ENCODE results near the gene C19orf47. TPM values are rescaled to one million over a fixed set of nuclear protein-coding genes. Genes with fewer than 3 reads are reported as not detected.

C19orf47 gene
- total RNA-seq, 1 experiment from 2014 or later: 14.9 TPM

DNA sequence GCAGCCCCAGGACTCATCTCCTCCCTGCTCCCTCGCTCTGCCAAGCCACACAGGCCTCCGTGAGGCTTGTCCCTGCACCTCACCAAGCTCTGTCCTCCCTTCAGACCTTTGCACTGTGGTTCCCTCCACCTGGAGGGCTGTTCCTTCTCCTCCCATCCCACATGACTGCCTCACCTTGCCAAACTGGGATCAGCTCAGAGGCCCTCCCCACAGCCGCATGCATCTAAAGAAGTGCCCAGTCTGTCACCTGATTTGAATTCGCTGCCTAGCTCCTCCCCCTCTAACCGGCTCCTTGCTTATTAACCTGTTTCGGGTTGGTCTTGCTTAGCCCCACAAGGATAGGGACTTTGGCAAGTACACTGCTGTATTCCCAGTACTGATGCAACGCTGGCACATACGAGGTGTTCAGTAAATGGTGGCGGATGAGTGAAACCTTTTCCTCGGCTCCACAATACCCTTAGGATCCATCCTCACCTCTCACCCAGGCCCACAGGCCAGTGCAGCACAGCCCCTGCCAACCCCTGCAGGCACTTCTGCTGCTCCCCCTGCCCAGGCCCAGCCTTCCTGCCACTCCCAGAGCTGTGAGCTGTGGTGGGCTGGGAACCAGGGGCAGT lies 67.5 kb downstream of the C19orf47 start:
- no peak overlapping the region for H3K4me3 Mint-ChIP-seq (ENCODE audit: unreplicated experiment)
- DNase-seq (ENCODE audit: unreplicated experiment): no peak
- H3K27me3 Mint-ChIP-seq (ENCODE audit: insufficient read depth, unreplicated experiment): no peaks in the 10 kb centered on the region
- CTCF ChIA-PET: no interaction called here
- intact Hi-C loops (cut with micrococcal nuclease): no loop called here
- H3K4me1 Mint-ChIP-seq (ENCODE audit: insufficient read depth, unreplicated experiment): peaks cover 32% of the 10 kb centered on the region
- TF ChIP-seq, protein P1, sequence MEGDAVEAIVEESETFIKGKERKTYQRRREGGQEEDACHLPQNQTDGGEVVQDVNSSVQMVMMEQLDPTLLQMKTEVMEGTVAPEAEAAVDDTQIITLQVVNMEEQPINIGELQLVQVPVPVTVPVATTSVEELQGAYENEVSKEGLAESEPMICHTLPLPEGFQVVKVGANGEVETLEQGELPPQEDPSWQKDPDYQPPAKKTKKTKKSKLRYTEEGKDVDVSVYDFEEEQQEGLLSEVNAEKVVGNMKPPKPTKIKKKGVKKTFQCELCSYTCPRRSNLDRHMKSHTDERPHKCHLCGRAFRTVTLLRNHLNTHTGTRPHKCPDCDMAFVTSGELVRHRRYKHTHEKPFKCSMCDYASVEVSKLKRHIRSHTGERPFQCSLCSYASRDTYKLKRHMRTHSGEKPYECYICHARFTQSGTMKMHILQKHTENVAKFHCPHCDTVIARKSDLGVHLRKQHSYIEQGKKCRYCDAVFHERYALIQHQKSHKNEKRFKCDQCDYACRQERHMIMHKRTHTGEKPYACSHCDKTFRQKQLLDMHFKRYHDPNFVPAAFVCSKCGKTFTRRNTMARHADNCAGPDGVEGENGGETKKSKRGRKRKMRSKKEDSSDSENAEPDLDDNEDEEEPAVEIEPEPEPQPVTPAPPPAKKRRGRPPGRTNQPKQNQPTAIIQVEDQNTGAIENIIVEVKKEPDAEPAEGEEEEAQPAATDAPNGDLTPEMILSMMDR (IDR thresholded peaks at IDR 0.05; ENCODE audit: unreplicated experiment): no peak
- no TSS peak for BruUV-seq (replicated peaks)
- no peaks in the 10 kb centered on the region for H3K9me3 Mint-ChIP-seq (ENCODE audit: unreplicated experiment)
- POLR2A ChIA-PET: interaction anchor here (0.8 kb wide), 1 partner anchor 25 kb away, joined by 3 read pairs; no protein-coding TSS in a partner anchor
- peak overlapping the region; percentile 63 for H3K27ac Mint-ChIP-seq (ENCODE audit: low read depth, unreplicated experiment)
- H3K36me3 Mint-ChIP-seq (ENCODE audit: insufficient read depth, unreplicated experiment): peaks cover 13% of the 10 kb centered on the region

DNA sequence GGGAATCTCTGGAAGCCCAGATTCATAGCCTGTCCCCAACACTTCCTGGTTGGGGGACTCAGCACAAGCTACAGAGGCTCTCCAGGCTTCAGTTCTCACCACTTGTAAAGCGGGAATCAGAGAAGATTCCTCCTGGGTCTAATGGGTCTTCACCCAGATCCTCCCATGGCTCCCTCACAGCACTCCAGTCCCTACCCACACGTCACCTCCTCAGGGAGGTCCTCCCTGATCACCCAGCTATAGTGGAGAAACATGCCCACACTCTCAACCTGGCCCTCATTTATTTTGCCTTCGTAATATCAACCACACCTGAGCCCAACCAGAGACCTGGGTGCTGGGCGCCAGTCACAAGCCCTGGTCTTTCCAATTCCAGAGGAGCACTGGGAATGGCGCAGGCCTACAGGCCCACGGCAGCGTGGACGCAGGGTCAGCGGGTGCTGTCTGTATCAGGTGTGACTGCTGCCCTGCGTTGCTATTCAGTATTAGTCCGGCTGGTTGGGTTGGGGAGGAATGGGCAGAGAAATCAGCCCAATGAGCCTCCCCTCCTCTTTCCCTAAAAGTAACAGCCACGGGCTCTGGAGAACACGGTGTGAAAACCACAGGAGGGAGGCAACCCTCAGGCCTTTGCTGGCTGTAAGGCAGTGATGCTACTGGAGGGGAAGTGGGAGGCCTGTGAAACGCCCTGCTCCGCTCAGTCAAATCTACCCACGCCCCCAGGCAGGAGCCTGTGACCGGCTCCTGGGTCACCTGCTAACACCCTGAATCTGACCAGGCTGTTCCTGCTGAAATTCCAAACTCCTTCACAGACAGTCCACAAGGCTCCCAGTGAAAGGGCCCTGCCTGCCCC lies 68.2 kb downstream of the C19orf47 start:
- Mint-ChIP-seq H3K36me3 (ENCODE audit: insufficient read depth, unreplicated experiment) (peaks cover 13% of the 10 kb centered on the region), H3K4me3 (ENCODE audit: unreplicated experiment) (no peak overlapping the region), H3K4me1 (ENCODE audit: insufficient read depth, unreplicated experiment) (peaks cover 30% of the 10 kb centered on the region), H3K27ac (ENCODE audit: low read depth, unreplicated experiment) (peak overlapping the region; percentile 63), H3K27me3 (ENCODE audit: insufficient read depth, unreplicated experiment) (no peaks in the 10 kb centered on the region), H3K9me3 (ENCODE audit: unreplicated experiment) (no peaks in the 10 kb centered on the region)
- ChIA-PET POLR2A (no interaction called here), CTCF (interaction anchor here (0.7 kb wide), 1 partner anchor 184 kb away, joined by 3 read pairs; no protein-coding TSS in a partner anchor)
- no peak for DNase-seq (ENCODE audit: unreplicated experiment)
- BruUV-seq (replicated peaks): no TSS peak
- TF ChIP-seq, protein P1 (IDR thresholded peaks at IDR 0.05; ENCODE audit: unreplicated experiment): no peak
- intact Hi-C loops (cut with micrococcal nuclease): no loop called here

DNA sequence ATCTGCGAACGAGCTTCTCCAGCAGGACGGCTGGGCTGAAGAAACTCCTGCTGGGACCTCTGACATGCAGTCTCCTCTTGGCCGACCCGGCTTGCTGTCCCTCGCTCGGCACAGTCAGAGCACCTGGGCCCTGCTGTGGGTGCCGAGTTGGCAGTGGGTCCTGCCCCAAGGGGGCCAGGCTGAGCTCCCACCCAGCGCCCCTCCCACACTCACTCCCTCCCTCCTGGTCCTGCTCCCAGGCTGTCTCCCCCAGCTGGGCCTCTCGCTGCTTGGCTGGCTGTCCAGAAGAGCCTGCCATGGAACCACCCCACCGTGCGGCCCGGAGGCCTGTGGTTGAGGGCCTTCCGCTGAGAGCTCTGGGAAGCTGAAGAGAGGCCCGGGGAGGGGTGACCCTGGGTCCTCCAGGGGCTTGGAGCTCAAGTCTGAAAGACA lies 69.1 kb downstream of the C19orf47 start:
- ChIA-PET POLR2A (interaction anchor here (0.5 kb wide), 1 partner anchor 313 kb away, joined by 4 read pairs; no protein-coding TSS in a partner anchor), CTCF (interaction anchor here (0.7 kb wide), 2 partner anchors 36 to 67 kb away, joined by 3 to 5 read pairs; no protein-coding TSS in a partner anchor)
- DNase-seq (ENCODE audit: unreplicated experiment): no peak
- Mint-ChIP-seq H3K27me3 (ENCODE audit: insufficient read depth, unreplicated experiment) (no peaks in the 10 kb centered on the region), H3K4me1 (ENCODE audit: insufficient read depth, unreplicated experiment) (peaks cover 31% of the 10 kb centered on the region), H3K36me3 (ENCODE audit: insufficient read depth, unreplicated experiment) (peaks cover 13% of the 10 kb centered on the region), H3K27ac (ENCODE audit: low read depth, unreplicated experiment) (no peak overlapping the region), H3K9me3 (ENCODE audit: unreplicated experiment) (no peaks in the 10 kb centered on the region), H3K4me3 (ENCODE audit: unreplicated experiment) (no peak overlapping the region)
- intact Hi-C loops (cut with micrococcal nuclease): no loop called here
- BruUV-seq (replicated peaks): no TSS peak
- TF ChIP-seq, protein P1 (IDR thresholded peaks at IDR 0.05; ENCODE audit: unreplicated experiment): no peak

DNA sequence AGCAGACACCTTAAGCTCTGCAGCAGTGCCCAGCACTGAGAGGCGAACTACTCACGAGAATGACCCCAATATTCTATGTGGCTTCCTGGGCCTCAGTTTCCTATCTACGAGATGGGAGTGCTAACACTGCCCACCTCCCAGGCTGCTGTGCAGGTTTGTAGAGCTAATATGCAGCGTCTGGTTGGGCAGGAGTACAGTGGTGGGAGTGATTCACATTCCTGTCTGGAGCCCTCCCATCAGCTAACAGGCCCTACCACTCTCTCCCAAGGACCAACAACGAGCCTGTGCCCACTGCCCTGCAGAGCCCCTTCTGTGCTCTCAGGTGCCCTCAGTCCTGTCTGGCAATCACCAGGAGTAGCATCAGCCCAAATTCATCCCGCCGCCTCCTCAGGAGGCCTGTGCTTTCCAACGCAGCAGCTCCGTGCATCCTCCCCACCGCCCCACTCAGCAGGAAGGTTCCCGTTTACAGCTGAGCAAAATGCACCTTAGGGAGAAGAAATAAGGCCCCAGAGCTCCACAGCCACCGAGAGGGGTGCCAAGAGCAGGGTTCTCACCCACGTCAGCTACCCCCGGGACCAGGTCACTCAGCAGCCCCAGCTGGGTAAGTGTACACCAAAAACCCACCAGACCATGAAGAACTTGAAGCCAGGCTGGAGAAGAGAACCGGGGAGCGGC lies 69.7 kb downstream of the C19orf47 start:
- no peaks in the 10 kb centered on the region for H3K27me3 Mint-ChIP-seq (ENCODE audit: insufficient read depth, unreplicated experiment)
- intact Hi-C loops (cut with micrococcal nuclease): no loop called here
- CTCF ChIA-PET: interaction anchor here (0.6 to 0.7 kb wide), 4 partner anchors 66 to 1684 kb away, joined by 3 to 4 read pairs (median 4); no protein-coding TSS in a partner anchor
- peaks cover 14% of the 10 kb centered on the region for H3K36me3 Mint-ChIP-seq (ENCODE audit: insufficient read depth, unreplicated experiment)
- H3K27ac Mint-ChIP-seq (ENCODE audit: low read depth, unreplicated experiment): no peak overlapping the region
- TF ChIP-seq, protein P1 (IDR thresholded peaks at IDR 0.05; ENCODE audit: unreplicated experiment): no peak
- no TSS peak for BruUV-seq (replicated peaks)
- H3K4me3 Mint-ChIP-seq (ENCODE audit: unreplicated experiment): no peak overlapping the region
- POLR2A ChIA-PET: interaction anchor here (0.5 kb wide), 1 partner anchor 313 kb away, joined by 4 read pairs; no protein-coding TSS in a partner anchor
- DNase-seq (ENCODE audit: unreplicated experiment): no peak
- H3K4me1 Mint-ChIP-seq (ENCODE audit: insufficient read depth, unreplicated experiment): peaks cover 38% of the 10 kb centered on the region
- no peaks in the 10 kb centered on the region for H3K9me3 Mint-ChIP-seq (ENCODE audit: unreplicated experiment)

All from MCF 10A (cell line).